ENCODE data around the gene KLHL40.

KLHL40 gene

DNA sequence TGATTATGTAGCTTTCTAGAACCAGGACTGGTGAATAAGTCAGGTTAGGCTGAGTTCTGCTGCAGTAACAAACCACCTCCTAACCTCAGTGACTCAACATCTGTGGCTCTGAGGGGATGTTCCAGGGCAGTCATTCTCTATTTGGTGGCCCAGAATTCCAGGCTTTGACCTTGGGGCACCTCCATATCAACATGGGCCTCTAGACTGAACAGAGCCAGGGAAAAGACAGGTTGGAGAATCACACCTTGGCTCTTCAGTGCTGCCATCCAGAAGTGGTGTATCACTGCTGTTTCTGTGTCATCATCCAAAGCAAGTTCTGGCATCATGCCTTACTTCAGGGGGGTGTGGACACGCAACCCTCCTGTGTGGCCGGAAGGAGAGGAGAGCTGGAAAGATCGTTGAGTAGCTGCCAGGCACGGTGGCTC, 16.5 kb upstream of the KLHL40 start:
- no peak for DNase-seq (ENCODE audit: low spot score)

DNA sequence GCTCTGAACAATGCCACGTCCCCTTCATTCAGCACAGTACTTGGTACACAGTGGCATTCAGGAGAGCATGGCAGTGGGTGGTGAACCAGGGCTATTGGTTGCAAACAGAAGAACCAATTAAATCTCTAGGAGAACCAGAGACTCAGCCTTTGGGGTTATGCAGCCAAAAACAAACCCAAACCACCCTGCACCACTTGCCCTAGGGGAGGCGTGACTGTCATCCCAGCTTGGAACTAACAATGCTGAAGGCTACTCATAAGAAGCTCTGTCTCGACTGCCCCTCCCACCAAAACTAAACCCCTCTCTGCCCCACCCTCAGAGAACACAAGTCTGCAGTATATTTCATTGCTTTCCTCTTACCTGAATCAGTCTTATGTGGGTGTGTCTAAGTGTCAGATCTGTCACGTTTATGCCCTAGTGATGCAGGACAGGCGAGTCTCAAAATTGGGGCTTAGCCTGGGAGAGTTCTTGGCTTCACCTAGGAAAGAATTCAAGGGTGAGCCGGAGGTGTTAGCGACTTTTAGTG, 15.2 kb upstream of the KLHL40 start:
- no peak for DNase-seq (ENCODE audit: low spot score)

DNA sequence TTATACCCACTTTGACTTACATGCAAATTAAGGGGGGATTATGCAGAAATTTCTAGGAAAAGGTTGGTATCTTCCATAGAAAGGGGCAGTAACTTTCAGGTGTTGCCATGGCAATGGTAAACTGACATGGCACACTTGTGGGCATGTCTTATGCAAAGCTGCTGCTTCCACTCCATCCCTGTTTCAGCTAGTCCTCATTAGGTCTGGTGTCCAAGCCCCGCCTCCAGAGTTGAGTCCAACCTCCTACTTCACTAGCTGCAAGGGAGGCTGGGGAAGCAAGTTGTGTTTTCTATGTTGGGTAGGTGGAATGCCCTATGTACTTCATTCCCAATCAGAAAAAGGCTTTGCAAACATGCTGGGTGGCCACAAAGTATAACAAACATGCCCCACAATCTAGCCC, 14.7 kb upstream of the KLHL40 start:
- DNase-seq (ENCODE audit: low spot score): no peak

DNA sequence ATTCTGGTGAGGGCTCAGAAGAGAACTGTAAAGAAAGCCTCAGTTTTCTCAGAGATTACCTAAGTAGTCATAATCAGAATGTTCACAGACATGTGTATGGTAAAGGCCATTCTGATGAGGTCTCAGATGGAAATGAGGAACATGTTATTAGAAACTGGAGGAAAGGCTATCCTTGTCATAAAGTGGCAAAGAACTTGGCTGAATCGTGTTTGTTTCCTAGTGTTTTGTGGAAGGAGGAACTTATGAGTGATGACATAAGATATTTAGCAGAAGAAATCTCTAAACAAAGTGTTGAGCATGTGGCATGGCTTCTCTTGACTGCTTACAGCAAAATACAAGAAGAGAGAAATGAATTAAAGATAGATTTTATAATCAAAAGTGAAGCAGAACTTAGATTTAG, 12.8 kb upstream of the KLHL40 start:
- DNase-seq (ENCODE audit: low spot score): no peak

DNA sequence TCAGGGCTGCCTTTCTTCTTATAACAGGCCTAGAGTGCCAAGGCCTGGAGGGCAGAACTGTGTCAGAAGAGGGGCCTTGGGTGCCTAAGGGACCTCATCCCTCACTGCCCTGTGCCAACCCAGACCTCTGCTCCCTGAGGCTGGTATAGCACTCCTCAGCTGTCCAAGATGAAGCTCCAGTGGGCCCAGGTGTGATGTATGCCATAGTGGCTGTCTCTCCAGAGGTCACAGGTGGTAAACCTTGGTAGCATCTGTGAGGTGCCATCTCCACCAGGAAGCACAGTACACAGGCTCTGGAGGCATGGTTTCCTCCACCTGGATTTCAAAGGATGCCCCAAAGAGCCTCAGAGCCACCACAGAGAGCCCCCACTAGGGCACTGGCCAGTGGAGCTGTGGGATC, 12.3 kb upstream of the KLHL40 start:
- DNase-seq (ENCODE audit: low spot score): no peak

DNA sequence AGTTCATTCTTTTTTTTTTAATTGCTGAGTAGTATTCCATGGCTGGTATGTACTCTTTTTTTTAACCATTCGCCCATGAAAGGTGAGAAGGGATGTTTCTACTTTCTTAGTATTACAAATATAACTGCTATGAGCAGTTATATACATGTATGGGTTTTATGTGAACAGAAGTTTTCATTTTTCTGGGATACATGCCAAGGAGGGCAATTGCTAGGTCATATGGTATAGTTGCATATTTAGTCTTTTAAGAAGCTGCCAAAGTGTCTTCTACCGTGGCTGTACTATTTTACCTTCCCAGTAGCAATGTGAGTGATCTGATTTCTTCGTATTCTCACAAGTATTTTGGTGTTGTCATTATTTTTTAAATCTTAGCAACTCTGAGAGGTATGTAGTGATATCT, 11.2 kb upstream of the KLHL40 start:
- DNase-seq (ENCODE audit: low spot score): no peak

DNA sequence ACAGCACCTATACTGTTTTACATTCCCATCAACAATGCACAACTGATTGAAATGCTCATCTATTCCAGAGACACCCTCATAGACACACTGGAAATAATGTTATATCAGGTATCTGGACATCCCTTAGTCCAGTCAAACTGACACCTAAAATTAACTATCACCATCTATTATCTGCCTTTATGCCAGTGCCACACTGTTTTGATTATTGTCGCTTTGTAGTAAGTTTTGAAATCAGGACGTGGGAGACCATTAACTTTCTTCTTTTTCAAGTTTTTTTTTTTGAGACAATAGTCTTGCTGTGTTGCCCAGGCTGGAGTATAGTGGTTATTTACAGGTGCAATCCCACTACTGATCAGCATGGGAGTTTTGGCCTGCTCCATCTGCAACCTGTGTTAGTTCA, 9.4 kb upstream of the KLHL40 start:
- no peak for DNase-seq (ENCODE audit: low spot score)

DNA sequence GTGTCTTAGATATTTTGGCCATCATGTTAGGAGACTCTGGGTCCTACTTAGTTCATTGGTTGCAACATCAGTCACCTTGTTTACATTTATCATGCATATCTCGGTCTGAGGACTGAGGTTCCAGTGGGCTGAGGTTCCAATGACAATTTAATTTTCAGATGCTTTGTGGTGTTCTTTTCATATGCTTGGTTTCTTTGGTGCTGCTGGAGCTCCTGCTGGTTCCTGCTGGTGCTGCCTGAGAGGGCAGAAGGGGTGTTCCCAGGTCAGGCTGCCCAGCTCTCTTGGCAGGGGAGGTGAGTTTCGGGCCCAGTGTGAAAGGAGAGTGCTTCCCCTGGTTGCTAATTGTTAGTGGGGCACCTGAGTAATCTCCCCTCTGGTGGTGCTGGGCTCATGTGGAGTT, 6.9 kb upstream of the KLHL40 start:
- DNase-seq (ENCODE audit: low spot score): no peak

DNA sequence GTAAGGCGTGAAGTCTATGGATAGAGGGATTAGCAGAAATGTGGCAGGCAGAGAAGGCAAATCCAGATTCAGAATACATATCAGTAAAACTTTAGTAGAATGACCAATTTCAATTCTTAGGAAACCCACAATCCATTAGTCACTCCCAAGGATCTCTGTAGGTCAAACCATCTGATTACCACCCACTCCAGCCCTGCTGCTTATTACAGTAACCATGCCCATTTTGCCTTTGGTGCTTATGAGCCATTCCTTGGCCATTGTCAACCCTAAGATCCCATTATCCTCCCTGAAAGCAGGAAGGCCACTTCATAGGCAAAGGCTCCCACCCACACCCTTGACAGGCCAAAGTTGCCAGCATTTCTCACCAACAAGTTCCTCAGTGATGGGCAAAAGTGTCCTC, 5.1 kb upstream of the KLHL40 start:
- no peak for DNase-seq (ENCODE audit: low spot score)

DNA sequence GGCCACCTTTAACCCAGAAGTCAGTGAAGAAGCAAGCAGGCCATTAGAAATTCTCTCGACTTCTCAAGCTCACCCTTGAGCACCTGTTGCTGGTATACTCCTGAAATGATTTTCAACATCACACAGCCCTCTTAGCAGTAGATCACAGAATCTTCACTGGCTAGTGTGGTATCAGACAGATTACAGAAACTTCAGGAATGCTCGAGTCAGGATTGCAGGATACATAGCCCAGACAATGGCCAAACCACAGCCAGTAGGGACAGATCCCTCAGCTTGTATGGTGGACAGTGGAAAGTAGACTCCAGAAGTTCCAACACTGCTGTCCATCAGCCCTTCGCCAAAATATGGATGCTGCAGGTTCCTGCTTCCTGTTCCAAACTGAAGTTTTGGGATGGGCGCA, 4.5 kb upstream of the KLHL40 start:
- no peak for DNase-seq (ENCODE audit: low spot score)

DNA sequence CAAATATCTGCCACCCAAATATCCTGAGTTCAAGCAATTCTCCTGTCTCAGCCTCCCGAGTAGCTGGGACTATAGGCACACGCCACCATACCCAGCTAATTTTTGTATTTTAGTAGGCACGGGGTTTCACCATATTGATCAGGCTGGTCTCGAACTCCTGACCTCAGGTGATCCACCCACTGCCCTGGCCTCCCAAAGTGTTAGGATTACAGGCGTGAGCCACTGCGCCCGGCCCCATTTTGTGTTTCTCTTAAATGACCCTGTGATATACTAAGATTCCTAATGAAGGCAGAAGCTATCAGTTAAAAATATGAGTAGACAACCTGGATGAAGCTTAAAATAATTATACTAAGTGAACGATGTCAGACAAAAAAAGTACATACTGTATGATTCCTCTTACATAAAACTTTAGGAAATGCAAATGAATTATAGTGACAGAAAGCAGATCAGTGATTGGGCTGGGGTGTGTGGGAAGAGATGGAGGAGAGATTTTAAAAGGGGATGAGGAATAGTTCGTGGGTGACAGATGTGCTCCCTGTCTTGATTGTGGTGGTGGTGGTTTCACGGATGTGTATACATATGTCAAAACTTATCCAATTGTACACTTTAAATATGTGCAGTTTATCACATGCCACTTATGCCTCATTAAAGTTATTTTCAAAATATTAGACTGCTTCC, 3.8 kb upstream of the KLHL40 start:
- no peak for DNase-seq (ENCODE audit: low spot score)

DNA sequence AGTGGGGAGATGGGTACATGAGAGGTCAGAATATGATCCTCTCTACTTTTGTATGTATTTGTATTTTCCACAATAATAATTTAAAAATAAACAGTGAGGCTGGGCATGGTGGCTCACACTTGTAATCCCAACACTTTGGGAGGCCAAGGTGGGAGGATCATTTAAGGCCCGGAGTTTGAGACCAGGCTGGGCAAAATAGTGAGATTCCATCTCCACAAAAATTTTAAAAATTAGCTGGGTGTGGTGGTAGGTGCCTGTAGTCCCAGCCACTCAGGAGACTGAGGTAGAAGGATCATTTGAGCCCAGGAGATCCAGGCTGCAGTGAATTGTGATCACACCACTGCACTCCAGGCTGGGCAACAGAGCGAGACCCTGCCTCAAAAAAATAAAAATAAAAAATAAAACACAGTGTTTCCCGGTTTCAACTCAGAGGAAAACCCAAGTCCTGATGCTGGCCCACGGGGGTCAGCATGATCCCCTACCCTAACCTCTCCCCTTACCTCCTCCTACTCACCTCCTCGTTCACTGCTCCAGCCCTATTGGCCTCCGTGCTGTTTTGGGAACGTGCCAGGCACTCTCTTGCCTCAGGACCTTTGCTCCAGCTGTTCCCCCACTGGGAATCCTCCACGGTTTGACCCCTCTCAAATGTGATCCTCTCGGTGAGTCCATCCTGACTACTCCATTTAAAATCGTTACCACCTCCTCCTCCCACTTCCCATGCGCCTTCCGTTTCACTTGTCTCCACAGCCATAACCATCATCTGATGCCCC, 2.9 kb upstream of the KLHL40 start:
- DNase-seq (ENCODE audit: low spot score): no peak

DNA sequence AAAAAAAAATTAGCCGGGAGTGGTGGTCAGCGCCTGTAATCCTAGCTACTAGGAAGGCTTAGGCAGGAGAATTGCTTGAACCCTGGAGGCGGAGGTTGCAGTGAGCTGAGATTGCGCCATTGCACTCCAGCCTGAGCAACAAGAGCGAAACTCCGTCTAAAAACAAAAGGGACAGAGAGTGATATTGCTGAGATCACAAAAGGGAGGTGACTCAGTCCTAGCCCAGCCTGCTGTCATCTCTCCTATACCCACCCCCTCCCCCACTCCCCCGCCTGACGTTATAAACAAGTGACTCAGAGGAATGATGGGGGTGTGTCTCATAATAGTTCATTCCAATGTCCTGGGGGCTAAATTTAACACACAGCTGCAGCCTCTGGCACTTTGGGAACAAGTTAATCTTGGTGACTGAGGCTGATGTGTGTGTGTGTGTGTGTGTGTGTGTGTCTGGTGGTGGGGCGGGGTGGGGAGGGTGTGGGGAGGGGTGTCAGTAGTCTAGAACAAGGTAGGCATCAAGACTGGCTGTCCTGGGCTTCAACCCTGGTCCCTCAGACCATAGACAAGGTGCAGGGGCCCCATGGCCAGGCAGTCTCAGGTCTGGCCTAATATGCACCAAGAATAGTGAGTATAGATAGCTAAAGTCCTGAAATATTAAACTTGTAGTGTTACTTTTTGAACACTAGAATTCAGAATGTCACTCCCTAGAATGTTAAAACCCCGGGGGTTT, 1.3 kb upstream of the KLHL40 start:
- DNase-seq (ENCODE audit: low spot score): no peak

DNA sequence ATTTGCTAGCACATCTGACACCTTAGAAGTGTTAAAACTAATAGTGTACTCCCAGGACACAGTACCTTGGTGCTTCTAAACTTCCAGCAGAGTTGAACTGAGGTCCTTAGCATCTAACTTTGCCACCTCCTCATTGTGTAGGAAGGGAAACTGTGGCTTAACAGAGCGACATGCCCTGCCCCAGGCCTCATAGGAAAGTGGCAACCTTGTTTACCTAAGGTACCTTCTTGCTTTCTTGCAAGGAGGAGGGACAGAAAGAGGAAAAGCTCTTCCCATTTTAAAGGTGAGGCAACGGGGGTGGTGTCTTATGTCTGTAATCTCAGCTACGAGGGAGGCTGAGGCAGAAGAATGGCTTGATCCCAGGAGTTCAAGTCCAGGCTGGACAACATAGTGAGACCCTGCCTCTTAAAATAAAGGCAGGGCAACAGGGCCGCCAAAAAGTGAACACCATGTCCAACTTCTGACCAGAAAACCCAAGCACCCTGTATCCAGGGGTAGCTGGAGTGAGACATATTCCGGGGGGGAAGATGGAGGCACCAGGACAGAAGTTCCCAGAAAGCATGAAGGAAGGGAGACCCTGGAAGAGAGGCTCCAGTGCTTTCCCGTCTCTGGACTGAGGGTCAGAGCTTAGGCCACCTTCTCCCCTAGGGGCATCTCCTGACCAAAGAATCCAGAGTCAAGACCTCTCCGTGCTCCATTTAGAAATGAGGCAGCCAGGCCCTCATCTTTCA, 540 bp upstream of the KLHL40 start:
- no peak for DNase-seq (ENCODE audit: low spot score)

DNA sequence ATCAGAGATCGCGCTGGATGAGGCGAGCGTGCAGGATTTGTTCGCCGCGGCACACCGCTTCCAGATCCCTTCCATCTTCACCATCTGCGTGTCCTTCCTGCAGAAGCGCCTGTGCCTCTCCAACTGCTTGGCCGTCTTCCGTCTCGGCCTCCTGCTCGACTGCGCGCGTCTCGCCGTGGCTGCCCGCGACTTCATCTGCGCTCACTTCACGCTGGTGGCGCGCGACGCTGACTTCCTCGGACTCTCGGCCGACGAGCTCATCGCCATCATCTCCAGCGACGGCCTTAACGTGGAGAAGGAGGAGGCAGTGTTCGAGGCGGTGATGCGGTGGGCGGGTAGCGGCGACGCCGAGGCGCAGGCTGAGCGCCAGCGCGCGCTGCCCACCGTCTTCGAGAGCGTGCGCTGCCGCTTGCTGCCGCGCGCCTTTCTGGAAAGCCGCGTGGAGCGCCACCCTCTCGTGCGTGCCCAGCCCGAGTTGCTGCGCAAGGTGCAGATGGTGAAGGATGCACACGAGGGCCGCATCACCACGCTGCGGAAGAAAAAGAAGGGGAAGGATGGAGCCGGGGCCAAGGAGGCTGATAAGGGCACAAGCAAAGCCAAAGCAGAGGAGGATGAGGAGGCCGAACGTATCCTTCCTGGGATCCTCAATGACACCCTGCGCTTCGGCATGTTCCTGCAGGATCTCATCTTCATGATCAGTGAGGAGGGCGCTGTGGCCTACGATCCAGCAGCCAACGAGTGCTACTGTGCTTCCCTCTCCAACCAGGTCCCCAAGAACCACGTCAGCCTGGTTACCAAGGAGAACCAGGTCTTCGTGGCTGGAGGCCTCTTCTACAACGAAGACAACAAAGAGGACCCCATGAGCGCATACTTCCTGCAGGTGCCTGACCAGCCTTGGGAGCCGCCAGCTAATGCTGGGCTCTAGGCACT, 819 bp downstream of the KLHL40 start:
- no peak for DNase-seq (ENCODE audit: low spot score)

DNA sequence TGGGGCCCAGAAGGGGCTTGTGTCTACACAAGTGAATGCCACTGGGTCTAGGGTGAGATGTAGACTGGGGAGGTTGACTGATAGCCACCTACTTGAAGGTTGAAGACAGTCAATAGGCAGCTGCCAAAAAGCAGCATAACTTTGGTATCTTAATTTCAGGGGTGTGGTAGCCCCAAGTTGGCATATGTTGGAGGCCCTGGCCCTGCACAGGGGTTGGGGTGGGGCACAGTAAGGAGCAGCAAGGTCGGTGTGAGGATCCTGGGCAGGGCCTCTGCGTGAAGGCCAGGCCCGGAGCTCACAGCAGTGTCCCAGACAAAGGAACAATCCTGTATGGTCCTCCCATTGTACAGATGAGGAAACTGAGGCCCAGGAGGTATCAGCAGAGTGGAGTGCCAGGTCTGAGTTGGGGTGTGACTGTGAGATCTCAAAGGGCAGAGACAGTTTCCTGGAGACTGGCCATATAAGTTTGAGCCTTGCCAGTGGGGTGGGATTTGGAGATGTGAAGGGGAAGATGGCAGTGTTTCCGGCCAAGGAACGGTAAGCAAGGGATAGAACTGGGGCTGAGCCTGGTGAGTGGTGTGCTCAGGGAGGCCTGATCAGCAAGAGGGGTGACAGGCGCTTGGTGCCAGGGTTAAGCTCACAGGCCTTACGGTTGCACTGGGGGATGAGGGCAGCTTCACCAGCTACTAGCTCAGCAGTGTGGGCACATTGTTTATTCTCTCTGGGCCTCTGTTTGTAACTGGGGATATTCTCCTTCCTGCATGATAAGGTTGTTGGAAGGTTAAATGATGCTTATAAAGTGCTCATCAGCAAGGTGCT, 1.7 kb downstream of the KLHL40 start:
- DNase-seq (ENCODE audit: low spot score): no peak

DNA sequence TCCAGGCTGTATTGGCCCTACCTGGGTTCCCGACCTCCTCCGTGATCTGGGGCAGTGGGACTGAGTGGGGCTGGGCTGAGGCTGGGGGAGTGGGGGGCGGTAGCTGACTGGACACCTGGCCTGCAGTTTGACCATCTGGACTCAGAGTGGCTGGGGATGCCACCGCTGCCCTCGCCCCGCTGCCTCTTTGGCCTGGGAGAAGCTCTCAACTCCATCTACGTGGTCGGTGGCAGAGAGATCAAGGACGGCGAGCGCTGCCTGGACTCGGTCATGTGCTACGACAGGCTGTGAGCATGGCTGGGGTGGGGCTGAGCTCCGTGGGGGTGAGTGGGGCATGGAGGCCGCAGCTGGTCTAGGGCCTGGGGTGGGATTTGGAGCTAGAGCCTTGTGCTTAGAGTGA, 2.7 kb downstream of the KLHL40 start:
- DNase-seq (ENCODE audit: low spot score): no peak

DNA sequence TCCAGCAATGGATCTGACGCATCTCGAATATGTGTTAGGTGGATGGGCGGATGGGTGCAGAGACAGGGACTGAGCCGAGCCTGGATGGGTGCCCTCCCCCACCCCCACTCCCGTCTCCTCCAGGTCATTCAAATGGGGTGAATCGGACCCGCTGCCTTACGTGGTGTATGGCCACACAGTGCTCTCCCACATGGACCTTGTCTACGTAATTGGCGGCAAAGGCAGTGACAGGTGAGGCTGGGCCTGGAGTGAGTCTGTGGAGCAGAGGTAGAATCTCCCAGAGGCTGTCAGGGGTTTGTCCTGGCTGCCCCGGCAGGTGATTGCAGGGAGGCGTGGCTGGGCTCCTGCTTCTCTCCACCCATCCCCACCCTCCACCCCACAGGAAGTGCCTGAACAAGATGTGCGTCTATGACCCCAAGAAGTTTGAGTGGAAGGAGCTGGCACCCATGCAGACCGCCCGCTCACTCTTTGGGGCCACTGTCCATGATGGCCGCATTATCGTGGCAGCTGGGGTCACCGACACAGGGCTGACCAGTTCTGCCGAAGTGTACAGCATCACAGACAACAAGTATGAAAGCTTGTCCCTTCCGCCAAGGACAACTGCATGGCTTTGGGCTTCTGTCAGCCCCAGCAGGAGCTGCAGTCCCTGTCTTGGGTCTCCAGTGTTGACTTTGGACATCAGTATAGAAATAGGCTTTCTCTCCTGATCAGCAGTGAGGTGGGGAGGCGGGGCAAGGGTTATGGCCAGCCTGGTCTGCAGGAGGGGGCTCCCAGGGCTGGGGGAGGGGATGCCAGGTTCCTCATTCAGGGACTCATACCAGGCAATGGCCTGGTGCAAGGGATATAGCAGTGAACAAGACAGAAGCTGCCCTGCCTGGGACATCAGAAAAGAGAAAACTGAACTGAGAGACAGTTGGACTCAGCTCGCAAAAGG, 3.4 kb downstream of the KLHL40 start:
- DNase-seq (ENCODE audit: low spot score): no peak

DNA sequence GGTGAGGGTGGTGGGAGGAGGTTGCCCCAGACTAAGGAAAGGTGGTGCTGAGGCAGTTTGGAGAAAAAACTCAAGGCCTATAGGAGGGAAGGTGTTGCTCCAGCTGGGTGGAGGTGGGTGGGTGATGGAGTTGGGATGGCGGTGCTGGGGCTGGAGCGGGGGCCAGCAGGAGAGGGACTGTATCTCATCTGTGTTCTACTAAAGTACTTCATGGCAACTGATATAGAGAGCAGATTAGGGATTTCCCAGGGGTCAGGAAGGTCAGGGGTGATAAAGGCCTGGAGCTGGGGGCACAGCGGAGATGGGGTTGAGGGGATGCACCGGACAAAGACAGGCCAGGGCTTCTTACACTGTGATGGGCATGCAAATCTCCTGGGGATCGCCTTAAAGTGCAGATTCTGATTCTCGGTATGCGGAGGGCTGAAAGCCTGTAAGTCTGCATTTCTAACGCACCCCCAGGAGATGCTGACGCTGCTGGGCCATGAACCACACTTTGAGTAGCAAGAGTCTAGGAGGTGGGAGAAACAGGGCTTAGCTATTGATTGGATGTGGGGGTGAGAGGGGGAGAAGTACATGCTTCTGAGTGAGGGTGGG, 4.2 kb downstream of the KLHL40 start:
- no peak for DNase-seq (ENCODE audit: low spot score)

Data from CD4-positive, alpha-beta T cell treated with Interleukin-6 at 100 ng/mL for 8 hours (primary cell).